Right lobe of liver (tissue), 6 donors: Measurements from ENCODE around the gene LUZP1. TPM values are rescaled to one million over a fixed set of nuclear protein-coding genes. Genes with fewer than 3 reads are reported as not detected.

Source experiments
- ATAC-seq, 4 donors: fragments of 200-7000 bp; cut with Tn5 transposase; one replicate each; pipeline ENCODE4 v1.9.1; 2020; ENCODE audit warnings: mild to moderate bottlenecking in 4 of 4, moderate library complexity in 4 of 4
- DNase-seq, 3 donors: peaks; one replicate each; pipeline ENCODE4 v3.0.0-alpha.2; 2020
- H3K27ac ChIP-seq, 3 donors: fragments of 200-600 bp; one replicate each; pipeline ENCODE4 v1.8.0; 2022
- H3K27me3 ChIP-seq, 2 donors: fragments of 200-600 bp; one replicate each; pipeline ENCODE4 v1.8.0; 2022
- H3K36me3 ChIP-seq, 4 donors: fragments of 200-600 bp; sonication (generic) in 1 of 4; one replicate each; pipeline versions ENCODE4 v1.5.1 to v1.8.0; 2017 to 2022; ENCODE audit warnings: control low read depth in 1 of 4
- H3K4me1 ChIP-seq, 4 donors: fragments of 200-600 bp; sonication (generic) in 1 of 4; one replicate each; pipeline versions ENCODE4 v1.5.1 to v1.8.0; 2017 to 2022; ENCODE audit warnings: control low read depth in 1 of 4
- H3K4me3 ChIP-seq, 3 donors: fragments of 200-600 bp; one replicate each; pipeline ENCODE4 v1.8.0; 2022
- H3K9me3 ChIP-seq, 4 donors: fragments of 200-600 bp; sonication (generic) in 1 of 4; one replicate each; pipeline versions ENCODE4 v1.5.1 to v1.8.0; 2017 to 2022; ENCODE audit warnings: control low read depth in 1 of 4
- CTCF ChIP-seq, 4 donors: fragments of 200-600 bp in 3 of 4; fragments of 450-650 bp in 1 of 4; IDR thresholded peaks; one replicate each; pipeline versions ENCODE4 v1.5.1 to v1.8.0; 2016 to 2022; ENCODE audit warnings: antibody characterized with exemption in 4 of 4, mild to moderate bottlenecking in 2 of 4
- POLR2A ChIP-seq: fragments of 450-650 bp; IDR thresholded peaks from one replicate; pipeline ENCODE4 v1.6.1; 2017; ENCODE audit warnings: antibody characterized with exemption, mild to moderate bottlenecking
- WGBS: methylation state at CpG from one replicate; pipeline ENCODE4 v1.1.6; 2018; ENCODE audit warnings: low coverage, low lambda C conversion rate; ENCODE audit not compliant: insufficient coverage; ENCODE audit errors: missing lambda C conversion rate; 5-methylcytosine and 5-hydroxymethylcytosine counted together
- intact Hi-C, 2 donors: fragments of 100-400 bp; cut with DNase I; formaldehyde crosslinking; loops; one replicate each; pipeline versions ENCODE4 v1.11.2 to v1.14.1; 2022
- total RNA-seq, 6 experiments: library from RNA; depleted of rRNA in 2 of 6; stranded (reverse); fragments of >200 nt in 2 of 6; fragmentation: NEBNext Ultra II Directional in 3 of 6; extraction: Animal tissue kit (Norgen Biotek cat#: 25700) in 3 of 6; gene quantifications; one replicate each; pipeline versions ENCODE4 v1.1.0 to v1.2.4, GENCODE V29; 2016 to 2023
- donor health status: DM: no; HTN: yes; CAD: no.
- donor health status: DM: no; HTN: no; CAD: no.
- donor health status: DM: no; HTN: no; CAD: no.
- donor health status: DM: no; HTN: yes; CAD: no.
- donor health status: DM: no; HTN: yes; CAD: no.

LUZP1 gene
- total RNA-seq, 6 experiments from 2014 or later = 4.1 to 8.0 (median 6.1) TPM

- H3K9me3 ChIP-seq = no peaks in the 10 kb centered on the region
- no peak for TF ChIP-seq CTCF (IDR thresholded peaks at IDR 0.05)
- TF ChIP-seq POLR2A = no peak
- intact Hi-C loops = no loop called here
- DNase-seq = no peak
- peak overlapping the region in 1 of 3 donors; percentile 63 for H3K27ac ChIP-seq
- no peaks in the 10 kb centered on the region for H3K4me1 ChIP-seq
- WGBS = 77% methylated on average over 5 of the region's 6 CpGs
- no peaks in the 10 kb centered on the region for H3K27me3 ChIP-seq
- H3K4me3 ChIP-seq = no peak overlapping the region
- no peaks in the 10 kb centered on the region for H3K36me3 ChIP-seq
- ATAC-seq = no peak
These were observed 9.8 kb upstream of the LUZP1 start for GRCh38 chr1:23178414-23178813.

GRCh38 chr1:23177438-23178380, 9.1 kb upstream of the LUZP1 start:
- H3K27me3 ChIP-seq = no peaks in the 10 kb centered on the region
- intact Hi-C loops = no loop called here
- 3% methylated on average over 20 of the region's 62 CpGs for WGBS
- H3K36me3 ChIP-seq = no peaks in the 10 kb centered on the region
- ATAC-seq (peak; percentile 87 to 92 (median 92)), DNase-seq (peak; percentile 76 to 82 (median 77))
- H3K4me1 ChIP-seq = no peaks in the 10 kb centered on the region
- TF ChIP-seq CTCF (IDR thresholded peaks at IDR 0.05) = peak; percentile 5 to 31 (median 10)
- peak; percentile 43 for TF ChIP-seq POLR2A
- H3K9me3 ChIP-seq = no peaks in the 10 kb centered on the region
- H3K4me3 ChIP-seq = peak overlapping the region; percentile 49 to 61 (median 52)
- peak overlapping the region; percentile 31 to 63 (median 49) for H3K27ac ChIP-seq

GRCh38 chr1:23177031-23177430, 8.4 kb upstream of the LUZP1 start:
- peak overlapping the region; percentile 49 to 61 (median 52) for H3K4me3 ChIP-seq
- H3K36me3 ChIP-seq = no peaks in the 10 kb centered on the region
- intact Hi-C loops = no loop called here
- H3K27ac ChIP-seq = peak overlapping the region; percentile 31 to 63 (median 49)
- no peaks in the 10 kb centered on the region for H3K4me1 ChIP-seq
- no peak for ATAC-seq
- 41% methylated on average over 4 of the region's 10 CpGs for WGBS
- DNase-seq = no peak
- no peak for TF ChIP-seq POLR2A
- H3K9me3 ChIP-seq = no peaks in the 10 kb centered on the region
- H3K27me3 ChIP-seq = no peaks in the 10 kb centered on the region

GRCh38 chr1:23174426-23175110, 5.9 kb upstream of the LUZP1 start:
- Histone ChIP-seq H3K36me3 (no peaks in the 10 kb centered on the region), H3K27me3 (no peaks in the 10 kb centered on the region), H3K9me3 (no peaks in the 10 kb centered on the region), H3K27ac (no peak overlapping the region), H3K4me1 (no peaks in the 10 kb centered on the region), H3K4me3 (no peak overlapping the region)
- intact Hi-C loops = no loop called here
- TF ChIP-seq POLR2A (no peak), CTCF (IDR thresholded peaks at IDR 0.05) (no peak)
- DNase-seq (no peak), ATAC-seq (no peak)
- WGBS = 17% methylated on average over 1 of the region's 1 CpG
